GM23338 (cell line): ENCODE data around the gene RBP5.

Experiments used
- CREB1 ChIP-seq: fragments of 250-450 bp; sonication (Bioruptor Pico); IDR thresholded peaks from 2 replicates; pipeline ENCODE4 v1.5.0; 2020; ENCODE audit warnings: low read depth, mild to moderate bottlenecking, moderate library complexity
- EZH2 ChIP-seq: fragments of 200-600 bp; sonication (generic); IDR thresholded peaks from one replicate; pipeline ENCODE4 v1.8.0; 2017; ENCODE audit warnings: antibody characterized with exemption, mild to moderate bottlenecking, low read depth; ENCODE audit not compliant: unreplicated experiment
- EZH2phosphoT487 ChIP-seq: fragments of 200-600 bp; sonication (generic); IDR thresholded peaks from one replicate; pipeline ENCODE4 v1.8.1; 2018; ENCODE audit warnings: antibody characterized with exemption; ENCODE audit not compliant: unreplicated experiment
- JUNB ChIP-seq: IDR thresholded peaks from one replicate; pipeline ENCODE4 v1.6.1; 2016; ENCODE audit warnings: antibody characterized with exemption; ENCODE audit not compliant: unreplicated experiment
- NANOG ChIP-seq: IDR thresholded peaks from 2 replicates; pipeline ENCODE4 v1.6.1; 2016; ENCODE audit warnings: antibody characterized with exemption, borderline replicate concordance
- POLR2AphosphoS5 ChIP-seq: IDR thresholded peaks from 2 replicates; pipeline ENCODE4 v1.6.1; 2016; ENCODE audit warnings: antibody characterized with exemption, low read depth
- ZNF331 ChIP-seq: fragments of 250-450 bp; sonication (Bioruptor Pico); IDR thresholded peaks from 2 replicates; pipeline ENCODE4 v1.5.0; 2020; ENCODE audit warnings: low read depth, mild to moderate bottlenecking, moderate library complexity
- TF ChIP-seq, protein P1 (sequence below), 2 experiments: fragments of 200-600 bp in 1 of 2; sonication (generic) in 1 of 2; conservative IDR thresholded peaks; 2 replicates each; pipeline versions ENCODE4 v1.5.1 to v1.6.1; 2016 to 2017; ENCODE audit warnings: antibody characterized with exemption in 2 of 2, low read depth in 2 of 2, mild to moderate bottlenecking in 2 of 2, moderate library complexity in 1 of 2
- TF ChIP-seq, protein P2 (sequence below): IDR thresholded peaks from one replicate; pipeline ENCODE4 v1.6.1; 2018; ENCODE audit warnings: antibody characterized with exemption; ENCODE audit not compliant: unreplicated experiment
- TF ChIP-seq, protein P3 (sequence below): IDR thresholded peaks from 2 replicates; pipeline ENCODE4 v1.6.1; 2016; ENCODE audit warnings: antibody characterized with exemption

DNA sequence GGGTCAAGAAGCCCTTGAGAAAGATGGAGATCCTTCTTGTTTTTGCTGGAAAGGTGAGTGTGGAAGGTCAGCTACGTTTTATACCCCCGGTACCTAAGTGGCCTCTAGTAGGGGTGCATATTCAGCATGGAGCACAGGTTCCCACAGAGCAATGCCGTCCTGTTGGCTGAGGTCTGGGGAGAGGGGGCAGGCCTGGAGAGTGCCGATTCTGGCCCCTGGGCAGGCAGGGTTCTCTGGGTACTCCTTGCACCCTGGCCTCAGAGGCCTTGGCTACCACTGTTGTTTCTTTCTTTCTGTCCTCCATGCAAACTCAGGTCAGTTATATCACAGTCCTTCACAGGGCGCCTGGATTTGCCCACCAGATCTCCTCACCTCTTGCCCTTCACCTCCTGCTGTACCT, 8.5 kb downstream of the RBP5 start:
- TF ChIP-seq, protein P1, sequence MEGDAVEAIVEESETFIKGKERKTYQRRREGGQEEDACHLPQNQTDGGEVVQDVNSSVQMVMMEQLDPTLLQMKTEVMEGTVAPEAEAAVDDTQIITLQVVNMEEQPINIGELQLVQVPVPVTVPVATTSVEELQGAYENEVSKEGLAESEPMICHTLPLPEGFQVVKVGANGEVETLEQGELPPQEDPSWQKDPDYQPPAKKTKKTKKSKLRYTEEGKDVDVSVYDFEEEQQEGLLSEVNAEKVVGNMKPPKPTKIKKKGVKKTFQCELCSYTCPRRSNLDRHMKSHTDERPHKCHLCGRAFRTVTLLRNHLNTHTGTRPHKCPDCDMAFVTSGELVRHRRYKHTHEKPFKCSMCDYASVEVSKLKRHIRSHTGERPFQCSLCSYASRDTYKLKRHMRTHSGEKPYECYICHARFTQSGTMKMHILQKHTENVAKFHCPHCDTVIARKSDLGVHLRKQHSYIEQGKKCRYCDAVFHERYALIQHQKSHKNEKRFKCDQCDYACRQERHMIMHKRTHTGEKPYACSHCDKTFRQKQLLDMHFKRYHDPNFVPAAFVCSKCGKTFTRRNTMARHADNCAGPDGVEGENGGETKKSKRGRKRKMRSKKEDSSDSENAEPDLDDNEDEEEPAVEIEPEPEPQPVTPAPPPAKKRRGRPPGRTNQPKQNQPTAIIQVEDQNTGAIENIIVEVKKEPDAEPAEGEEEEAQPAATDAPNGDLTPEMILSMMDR (conservative IDR thresholded peaks at IDR 0.05; ENCODE audit: low read depth in 2 of 2) = no peak
- TF ChIP-seq EZH2phosphoT487 (no peak), POLR2AphosphoS5 (no peak), CREB1 (CRISPR knock-in tag) (no peak), EZH2 (no peak), ZNF331 (no peak), NANOG (no peak), JUNB (no peak)
- TF ChIP-seq, protein P2, sequence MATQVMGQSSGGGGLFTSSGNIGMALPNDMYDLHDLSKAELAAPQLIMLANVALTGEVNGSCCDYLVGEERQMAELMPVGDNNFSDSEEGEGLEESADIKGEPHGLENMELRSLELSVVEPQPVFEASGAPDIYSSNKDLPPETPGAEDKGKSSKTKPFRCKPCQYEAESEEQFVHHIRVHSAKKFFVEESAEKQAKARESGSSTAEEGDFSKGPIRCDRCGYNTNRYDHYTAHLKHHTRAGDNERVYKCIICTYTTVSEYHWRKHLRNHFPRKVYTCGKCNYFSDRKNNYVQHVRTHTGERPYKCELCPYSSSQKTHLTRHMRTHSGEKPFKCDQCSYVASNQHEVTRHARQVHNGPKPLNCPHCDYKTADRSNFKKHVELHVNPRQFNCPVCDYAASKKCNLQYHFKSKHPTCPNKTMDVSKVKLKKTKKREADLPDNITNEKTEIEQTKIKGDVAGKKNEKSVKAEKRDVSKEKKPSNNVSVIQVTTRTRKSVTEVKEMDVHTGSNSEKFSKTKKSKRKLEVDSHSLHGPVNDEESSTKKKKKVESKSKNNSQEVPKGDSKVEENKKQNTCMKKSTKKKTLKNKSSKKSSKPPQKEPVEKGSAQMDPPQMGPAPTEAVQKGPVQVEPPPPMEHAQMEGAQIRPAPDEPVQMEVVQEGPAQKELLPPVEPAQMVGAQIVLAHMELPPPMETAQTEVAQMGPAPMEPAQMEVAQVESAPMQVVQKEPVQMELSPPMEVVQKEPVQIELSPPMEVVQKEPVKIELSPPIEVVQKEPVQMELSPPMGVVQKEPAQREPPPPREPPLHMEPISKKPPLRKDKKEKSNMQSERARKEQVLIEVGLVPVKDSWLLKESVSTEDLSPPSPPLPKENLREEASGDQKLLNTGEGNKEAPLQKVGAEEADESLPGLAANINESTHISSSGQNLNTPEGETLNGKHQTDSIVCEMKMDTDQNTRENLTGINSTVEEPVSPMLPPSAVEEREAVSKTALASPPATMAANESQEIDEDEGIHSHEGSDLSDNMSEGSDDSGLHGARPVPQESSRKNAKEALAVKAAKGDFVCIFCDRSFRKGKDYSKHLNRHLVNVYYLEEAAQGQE = no peak
- TF ChIP-seq, protein P3, sequence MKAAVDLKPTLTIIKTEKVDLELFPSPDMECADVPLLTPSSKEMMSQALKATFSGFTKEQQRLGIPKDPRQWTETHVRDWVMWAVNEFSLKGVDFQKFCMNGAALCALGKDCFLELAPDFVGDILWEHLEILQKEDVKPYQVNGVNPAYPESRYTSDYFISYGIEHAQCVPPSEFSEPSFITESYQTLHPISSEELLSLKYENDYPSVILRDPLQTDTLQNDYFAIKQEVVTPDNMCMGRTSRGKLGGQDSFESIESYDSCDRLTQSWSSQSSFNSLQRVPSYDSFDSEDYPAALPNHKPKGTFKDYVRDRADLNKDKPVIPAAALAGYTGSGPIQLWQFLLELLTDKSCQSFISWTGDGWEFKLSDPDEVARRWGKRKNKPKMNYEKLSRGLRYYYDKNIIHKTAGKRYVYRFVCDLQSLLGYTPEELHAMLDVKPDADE = no peak
